Right ventricle myocardium superior (tissue), 1 donor: ENCODE results near the gene AQP2. TPM values are rescaled to one million over a fixed set of nuclear protein-coding genes. Genes with fewer than 3 reads are reported as not detected.
A peak's percentile ranks its signal among the peaks of the same experiment; 100 is the strongest.
"Not testable (repeated sequence)": the region's sequence is repeated elsewhere in the genome, so short reads cannot be mapped to it uniquely, and the experiment has no call there.

Experiments
- ATAC-seq: fragments of 200-7000 bp; cut with Tn5 transposase; one replicate; pipeline ENCODE4 v1.9.1; 2020; ENCODE audit warnings: mild to moderate bottlenecking; ENCODE audit not compliant: poor library complexity
- DNase-seq: peaks from one replicate; pipeline ENCODE4 v3.0.0-alpha.2; 2020
- intact Hi-C: fragments of 100-400 bp; cut with DNase I; formaldehyde crosslinking; loops from one replicate; pipeline ENCODE4 v1.11.2; 2022
- total RNA-seq: library from RNA; stranded (reverse); fragmentation: NEBNext Ultra II Directional; extraction: Animal tissue kit (Norgen Biotek cat#: 25700); gene quantifications from one replicate; pipeline ENCODE4 v1.2.1, GENCODE V29; 2021
- donor health status: DM: no; HTN: yes; CAD: no; lungs with severe emphysema.

AQP2 gene
- total RNA-seq, 1 donor from 2014 or later: not detected

DNA sequence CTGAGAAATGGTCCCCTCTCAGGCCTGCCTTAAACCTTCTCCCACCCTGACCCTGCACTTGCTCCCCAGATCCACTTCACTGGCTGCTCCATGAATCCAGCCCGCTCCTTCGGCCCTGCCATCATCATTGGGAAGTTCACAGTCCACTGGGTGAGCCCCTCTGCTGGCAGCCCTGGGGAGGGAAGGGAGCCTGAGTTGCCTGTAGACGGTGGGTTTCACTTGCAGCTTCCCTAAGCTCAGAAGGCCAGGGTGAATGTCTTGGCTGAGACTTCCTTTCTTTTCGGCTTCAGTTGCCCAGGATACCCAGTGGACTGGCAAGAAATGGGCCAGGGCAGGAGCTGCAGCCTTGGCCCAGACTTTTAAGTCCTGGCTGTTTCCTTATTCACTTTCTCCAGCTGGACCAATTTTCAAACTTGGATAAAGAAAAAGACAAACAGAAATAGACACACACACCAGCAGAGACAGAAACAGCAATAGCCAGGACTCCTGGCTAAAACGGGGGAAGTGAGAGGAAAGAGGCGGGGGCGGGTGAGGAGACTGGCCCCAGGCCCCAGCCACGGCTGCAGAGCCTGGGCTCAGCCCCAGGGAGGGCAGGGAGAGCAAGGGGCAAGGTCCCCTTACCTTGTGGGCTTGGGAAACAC is 24.3 kb downstream of the AQP2 start:
- ATAC-seq: peak; percentile 21
- DNase-seq: no peak
- intact Hi-C loops: loop anchor here (10.0 kb wide), 1 partner anchor 200 kb away; no protein-coding TSS in a partner anchor

DNA sequence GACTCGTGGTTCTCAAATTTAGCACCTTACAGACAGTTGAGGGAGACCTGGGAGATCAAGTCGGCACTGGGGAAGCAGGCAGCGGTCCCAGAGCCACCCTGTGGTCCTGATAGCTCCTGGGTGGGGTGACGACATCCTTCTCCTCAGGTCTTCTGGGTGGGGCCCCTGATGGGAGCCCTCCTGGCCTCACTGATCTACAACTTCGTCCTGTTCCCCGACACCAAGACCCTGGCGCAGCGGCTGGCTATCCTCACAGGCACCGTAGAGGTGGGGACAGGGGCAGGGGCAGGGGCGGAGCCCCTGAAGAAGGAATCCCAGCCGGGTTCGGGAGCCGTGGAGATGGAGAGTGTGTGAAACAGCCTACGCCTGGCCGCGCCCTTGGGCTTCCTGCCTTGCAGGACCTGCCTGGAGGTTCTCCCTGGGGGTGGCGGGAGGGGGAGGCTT is 24.8 kb downstream of the AQP2 start:
- no peak for ATAC-seq
- DNase-seq: no peak
- intact Hi-C loops: loop anchor here (10.0 kb wide), 1 partner anchor 201 kb away; no protein-coding TSS in a partner anchor

DNA sequence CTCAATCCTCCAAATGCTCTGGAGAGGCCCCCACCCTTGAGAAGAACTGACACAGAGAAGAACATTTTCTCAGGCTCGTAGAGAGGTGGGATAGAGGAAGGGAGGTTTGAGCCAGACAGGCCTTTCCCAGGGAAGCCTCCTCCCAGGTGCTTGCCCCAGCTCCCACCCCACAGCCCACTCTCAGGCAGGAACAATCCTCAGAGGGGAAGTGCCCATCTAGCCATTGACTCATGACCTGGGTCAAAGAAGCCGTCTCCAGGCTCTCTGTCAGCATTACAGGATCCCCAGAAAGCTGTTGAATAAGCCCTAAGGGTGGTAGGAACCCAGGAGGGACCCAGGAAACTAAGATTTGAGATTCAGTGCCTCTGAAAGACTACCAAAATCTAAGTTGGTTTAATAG is 26.0 kb downstream of the AQP2 start:
- no peak for DNase-seq
- intact Hi-C loops: loop anchor here (10.0 kb wide), 1 partner anchor 202 kb away; no protein-coding TSS in a partner anchor
- no peak for ATAC-seq

DNA sequence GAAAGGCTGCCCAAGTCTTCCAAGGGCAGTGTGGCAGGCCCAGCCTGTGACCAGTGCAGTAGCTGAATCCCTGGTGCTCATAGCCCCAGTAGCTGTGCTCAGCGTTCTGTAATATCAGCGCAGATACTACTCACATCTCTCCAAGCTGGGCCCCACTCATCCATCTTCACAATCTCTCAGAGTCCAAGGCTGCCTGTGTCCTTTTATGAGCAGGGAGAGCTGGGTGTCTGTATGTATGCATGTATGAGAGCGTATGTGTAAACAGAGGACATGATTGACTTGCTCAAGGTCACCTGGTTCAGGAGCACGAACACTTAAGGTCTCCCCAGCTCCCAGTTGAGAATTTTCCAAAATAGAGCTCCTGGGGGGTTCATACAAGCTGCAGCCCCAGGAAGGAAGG is 27.6 kb downstream of the AQP2 start:
- intact Hi-C loops: loop anchor here (10.0 kb wide), 1 partner anchor 203 kb away; no protein-coding TSS in a partner anchor
- ATAC-seq (no peak), DNase-seq (no peak)

DNA sequence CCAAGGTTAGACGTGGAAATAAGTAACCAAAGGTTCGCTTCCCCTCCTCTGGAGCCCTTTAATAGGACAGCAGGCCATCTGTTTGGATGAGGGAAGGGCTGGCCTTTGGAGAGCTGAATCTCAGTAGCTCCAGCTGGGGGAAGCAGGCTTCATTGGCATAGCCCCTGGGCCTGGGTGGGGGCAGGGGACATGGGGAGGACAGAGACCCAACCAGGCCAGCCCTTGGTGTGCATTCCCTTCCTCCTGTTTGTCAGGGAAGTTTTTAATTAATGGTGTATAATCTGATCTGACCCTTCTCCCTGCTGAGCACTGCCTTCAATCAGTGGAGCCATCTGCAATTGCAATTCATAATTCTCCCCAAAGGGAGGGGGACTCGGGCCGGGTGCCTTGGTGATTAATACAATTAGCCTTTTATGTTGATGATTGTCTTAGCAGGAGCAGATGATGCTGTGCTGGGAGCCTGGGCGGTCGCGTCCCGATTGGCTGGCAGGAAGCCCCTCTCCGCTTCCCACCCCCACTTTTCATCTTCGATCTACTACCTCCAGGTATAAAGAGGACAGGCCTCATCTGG is 28.6 kb downstream of the AQP2 start:
- ATAC-seq: no peak
- intact Hi-C loops: loop anchor here (10.0 kb wide), 1 partner anchor 204 kb away; no protein-coding TSS in a partner anchor
- no peak for DNase-seq

DNA sequence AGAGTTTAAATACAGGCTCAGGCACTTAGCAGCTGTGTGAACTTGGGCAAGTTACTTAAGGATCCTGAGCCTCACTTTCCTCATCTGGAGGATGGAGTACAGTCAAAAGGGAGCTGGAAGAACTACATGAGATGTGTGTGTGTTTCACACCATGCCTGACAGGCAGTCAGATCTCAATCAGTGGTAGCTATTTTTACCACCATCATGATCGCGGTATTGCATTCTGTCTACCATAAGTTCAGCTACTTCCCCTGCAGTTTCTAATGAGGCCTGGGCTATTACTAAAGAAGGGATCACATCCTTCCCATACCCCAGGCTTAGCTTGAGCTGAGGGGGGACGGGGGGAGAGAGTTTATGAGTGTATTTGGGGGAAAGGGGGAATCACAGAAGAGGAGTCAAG is 29.3 kb downstream of the AQP2 start:
- ATAC-seq: no peak
- DNase-seq: no peak
- intact Hi-C loops: loop anchor here (10.0 kb wide), 1 partner anchor 205 kb away; no protein-coding TSS in a partner anchor

DNA sequence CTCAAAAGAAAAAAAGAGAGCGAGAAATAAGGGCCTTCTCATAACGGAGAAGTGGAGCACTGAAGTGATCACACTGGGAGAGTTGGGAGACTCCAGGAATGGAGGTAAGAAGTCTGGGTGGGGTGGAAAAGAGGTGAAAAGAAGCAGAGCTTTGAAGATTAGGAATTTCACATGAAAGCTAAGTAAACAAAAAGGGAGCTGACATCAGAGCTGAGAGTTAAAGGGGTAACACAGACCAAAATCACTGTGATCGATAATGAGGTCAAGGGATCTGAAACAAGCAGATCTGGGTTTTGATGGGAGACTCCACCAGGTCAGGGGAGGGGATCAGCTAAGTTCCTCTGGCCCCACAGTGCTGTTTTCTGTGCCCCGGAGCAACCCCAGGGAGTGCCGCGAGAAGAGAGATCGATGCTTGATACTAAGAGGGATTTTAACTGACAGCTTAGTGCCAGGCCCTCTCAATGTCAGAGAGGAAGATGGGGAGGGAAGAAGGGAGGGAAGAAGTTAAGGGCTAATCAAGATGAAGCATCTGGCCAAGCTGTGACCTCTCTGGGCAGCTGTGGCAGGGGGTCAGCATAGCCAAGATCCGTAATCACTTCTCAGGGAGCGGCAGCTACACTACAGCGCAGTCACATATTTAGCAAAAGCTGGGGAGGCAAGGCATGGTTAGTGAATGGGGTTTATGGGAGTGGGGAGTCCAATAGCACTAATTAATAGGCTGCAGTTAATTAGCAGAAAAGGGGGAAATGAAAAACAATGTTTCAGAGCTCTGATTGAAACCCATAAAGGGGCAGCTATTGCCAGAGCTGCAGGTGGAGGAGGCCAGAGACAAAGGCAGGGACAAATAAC is 30.2 kb downstream of the AQP2 start:
- ATAC-seq: no peak
- intact Hi-C loops: no loop called here
- no peak for DNase-seq

DNA sequence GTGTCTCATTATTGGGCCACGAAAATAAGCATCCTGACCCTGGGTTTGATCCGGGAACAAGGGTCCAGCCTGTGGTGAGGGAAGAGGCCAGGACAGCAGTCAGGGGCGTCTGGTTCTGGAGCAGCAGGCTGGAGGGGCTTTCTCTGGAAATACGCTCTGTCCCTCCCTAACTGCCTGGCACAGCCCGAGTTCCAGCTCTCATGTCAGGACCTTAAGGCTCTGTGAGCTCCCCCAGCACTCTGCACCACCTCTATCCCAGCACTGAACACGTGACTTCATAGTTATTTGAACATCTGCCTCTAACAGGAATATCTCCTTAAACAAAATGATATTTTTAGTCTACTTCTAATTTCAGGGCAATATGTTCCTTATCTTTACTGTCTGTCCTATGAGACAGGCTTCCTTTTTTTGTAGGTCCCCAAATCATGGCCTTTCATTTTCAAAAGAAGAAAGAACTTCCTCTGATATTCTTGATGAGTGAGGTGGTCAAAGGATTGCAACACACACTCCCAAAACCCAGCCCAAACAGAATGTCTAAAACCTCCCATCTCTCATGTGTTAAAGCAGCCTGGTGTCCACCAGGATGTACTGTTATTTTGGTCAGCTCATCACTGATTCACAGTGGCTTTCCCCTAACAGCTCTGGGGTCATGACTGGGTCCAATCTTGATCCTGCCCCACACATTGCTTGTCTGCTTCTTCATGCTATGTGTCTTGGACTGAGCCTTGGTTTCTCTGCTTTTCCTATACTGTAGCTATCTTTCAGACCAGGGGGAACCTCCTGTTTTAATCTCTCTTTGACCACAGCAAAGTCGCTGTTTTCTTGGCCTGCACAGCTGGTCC is 31.9 kb downstream of the AQP2 start:
- ATAC-seq (no peak), DNase-seq (no peak)
- intact Hi-C loops: no loop called here

DNA sequence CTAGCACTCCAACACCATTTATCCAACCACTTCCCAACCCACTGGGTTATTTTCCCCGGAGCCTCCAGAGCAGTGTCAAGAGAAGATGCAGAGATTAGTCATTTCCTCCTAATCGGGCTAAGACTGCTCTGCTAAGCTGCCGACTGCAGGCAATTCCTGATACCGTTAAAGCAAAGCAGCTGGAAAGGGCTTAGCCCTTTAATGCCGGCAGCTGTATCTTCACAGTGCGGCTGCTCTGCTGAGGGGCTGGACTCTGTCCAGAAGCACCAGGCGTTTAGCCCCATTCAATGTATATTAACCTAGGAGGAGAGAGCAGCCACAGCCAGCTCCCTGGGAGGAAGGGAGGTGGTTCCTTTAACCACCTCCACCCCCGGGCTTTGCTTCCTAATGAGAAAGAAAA is 33.4 kb downstream of the AQP2 start:
- peak; percentile 62 for ATAC-seq
- intact Hi-C loops: no loop called here
- no peak for DNase-seq

DNA sequence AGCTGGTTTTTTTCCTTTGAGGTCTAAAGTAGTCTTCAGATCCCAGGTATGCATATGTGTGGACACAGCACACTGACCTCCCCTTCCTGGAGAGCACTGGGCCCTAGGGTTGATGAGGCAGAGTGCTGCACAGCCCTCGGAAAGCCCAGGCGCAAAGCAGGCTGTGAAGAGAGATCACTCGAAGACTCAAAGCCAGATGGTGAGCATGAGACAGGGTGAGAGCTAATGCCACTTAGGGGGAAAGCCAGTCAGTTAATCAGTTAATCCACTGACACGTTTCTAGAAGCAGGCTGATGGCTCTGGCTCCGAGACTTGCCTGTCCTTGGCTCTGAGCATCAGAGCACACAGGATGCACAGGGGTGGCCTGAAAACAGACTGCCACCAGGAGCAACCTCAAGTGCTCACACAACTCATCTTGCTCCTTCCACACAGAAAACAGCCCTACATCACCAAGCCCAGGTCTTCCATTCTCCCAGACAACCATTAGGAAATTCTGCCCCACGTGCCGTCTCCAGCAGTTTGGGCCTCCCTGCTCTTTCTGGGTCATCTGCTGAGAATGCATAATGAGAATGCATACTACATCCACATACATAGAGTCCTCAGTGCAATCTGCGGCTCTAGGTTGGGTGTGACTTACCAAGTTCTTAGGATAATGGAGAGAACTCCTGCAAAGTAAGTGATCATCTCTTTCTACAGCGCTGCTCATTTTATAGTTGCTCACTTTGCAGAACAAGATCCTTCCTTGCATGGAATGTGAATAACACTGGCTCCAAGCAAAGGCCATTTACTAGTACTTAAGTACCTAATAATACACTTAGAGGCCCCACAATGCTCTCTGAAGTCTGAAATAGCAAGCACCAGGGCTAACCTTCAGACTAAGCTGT is 34.2 kb downstream of the AQP2 start:
- no peak for DNase-seq
- no peak for ATAC-seq
- intact Hi-C loops: no loop called here

DNA sequence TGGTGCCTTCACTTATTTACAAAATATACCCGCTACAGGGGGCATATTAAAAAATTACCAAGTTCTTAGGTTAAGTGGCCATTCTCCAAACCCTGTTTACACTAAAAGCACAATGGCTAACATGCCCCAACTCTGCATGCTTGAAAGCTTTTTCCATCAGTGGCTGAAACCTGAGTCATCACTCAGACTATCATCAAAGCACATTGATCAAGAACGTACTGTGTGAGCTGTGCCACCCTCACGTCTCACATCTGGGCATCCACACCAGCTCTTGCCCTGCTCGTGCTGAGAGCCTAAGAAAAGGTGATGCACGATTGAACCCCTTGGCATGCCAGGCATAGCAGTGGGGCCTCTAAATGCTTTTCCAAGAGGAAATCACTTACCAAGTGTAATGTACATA is 35.4 kb downstream of the AQP2 start:
- DNase-seq (no peak), ATAC-seq (no peak)
- intact Hi-C loops: no loop called here

DNA sequence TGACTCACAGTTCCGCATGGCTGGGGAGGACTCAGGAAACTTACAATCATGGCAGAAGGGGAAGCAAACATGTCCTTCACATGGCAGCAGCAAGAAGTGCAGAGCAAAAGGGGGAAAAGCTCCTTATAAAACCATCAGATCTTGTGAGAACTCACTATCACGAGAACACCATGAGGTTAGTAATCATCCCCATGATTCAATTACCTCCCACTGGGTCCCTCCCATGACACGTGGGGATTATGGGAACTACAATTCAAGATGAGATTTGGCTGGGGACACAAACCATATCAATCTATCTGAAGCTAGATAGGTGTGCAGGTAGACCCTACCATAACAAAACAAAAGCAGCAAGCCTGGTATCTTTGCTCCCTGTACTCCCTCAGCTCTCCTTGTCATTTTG is 35.9 kb downstream of the AQP2 start:
- not testable (repeated sequence) for ATAC-seq, DNase-seq

DNA sequence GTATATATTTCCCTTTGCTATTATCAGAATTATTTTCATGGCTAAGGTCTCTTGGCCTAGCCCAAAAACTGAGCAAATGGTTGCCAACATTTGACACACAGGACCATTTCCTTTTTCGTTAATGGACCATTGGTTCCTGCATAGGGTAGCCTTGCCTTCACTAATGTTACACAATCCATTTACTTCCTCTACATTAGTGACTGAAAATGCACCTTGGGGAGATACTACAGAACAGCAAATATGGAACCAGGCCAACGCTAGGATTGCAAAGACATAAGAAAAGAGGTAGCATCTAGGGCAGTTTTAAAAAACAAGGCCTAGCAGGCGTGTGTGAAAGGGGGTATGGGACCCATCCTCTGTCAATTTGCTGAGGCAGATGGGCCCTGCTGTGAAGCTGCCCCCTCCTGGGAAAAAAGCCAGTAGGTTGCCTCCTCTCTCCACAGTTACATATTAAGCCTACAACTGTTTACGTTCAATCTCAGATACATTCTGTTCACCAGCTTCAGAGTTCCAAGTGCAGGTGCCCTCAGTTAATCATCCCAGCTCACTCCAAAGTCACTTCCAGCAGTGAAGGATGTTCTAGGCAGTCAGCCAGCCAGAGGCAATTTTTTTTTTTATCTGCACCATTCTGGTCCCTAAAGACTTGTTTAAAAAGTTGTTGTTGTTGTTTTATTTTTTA is 37.2 kb downstream of the AQP2 start:
- DNase-seq (no peak), ATAC-seq (peak; percentile 57)
- intact Hi-C loops: no loop called here

More for the DNA sequence above, 35.9 kb downstream of the AQP2 start:
- intact Hi-C loops: not testable (repeated sequence)

DNA sequence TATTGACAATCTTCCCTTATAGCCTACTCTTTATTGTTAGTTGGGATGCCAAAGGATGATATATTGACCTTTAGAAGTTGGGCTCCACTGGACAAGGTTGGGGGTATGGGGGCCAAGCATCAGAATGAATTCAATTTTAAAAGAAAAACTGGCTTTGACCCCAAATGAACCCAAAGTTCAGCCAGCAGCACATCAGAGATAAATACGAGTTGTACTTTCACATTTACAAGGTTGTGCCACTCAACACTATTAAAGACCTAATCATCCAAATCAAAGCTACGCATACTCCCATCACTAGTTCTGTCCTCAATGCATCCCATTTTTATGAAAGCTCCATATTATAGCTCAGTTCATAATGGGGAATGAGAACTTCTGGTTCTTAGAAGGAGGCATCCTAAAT is 38.9 kb downstream of the AQP2 start:
- ATAC-seq, intact Hi-C loops, DNase-seq: not testable (repeated sequence)

DNA sequence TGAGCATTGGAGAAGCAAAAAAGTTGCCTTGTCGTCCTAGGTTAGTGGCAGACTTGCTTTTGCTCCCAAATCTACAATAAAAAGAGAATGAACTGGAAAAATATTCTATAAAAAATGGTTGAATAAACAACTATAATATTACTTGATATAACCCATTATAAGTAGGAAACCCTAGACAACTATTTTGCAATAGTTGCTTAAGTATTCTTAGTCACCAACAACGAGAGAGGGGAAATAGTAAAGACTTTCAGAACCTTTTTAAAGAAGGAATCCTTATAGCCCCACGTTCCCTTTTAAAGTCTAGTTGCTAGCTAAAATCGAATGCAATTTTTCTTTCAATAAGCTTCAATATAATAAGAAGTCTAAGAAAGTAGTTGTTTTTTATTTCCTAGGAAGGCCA is 39.7 kb downstream of the AQP2 start:
- no peak for ATAC-seq
- DNase-seq: no peak
- intact Hi-C loops: no loop called here

DNA sequence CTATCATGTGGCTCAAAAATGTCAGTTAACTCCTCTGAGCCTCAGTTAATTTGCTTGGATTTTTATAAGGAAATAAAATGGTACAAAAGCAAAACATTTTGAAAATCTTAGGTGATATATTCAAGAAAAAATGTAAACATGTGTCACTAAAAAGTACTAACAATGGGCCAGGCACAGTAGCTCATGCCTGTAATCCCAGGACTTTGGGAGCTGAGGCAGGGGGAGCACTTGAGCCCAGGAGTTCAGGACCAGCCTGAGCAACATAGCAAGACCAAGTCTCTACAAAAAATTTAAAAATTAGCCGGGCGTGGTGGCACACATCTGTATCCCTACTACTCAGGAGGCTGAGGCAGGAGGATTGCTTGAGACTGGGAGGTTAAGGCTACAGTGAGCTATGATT is 47.9 kb downstream of the AQP2 start:
- no peak for ATAC-seq
- intact Hi-C loops: no loop called here

DNA sequence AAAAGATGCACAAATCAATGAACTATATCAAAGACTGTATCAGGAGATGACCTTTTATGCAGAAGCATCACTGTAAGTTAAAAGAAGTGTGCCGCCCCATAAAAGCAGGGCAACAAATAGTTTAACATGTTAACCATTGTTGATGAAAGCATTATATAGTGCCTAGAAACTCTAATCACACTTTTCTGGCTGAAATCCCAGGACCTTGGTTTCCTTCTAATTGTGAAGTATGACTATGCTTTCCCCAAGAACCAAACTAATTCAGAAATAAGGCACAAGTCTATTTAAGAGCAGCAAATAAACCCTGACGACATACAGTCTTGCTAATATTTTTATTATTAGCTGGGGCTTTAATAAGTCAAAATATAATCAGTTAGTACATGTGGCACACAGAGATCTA is 53.1 kb downstream of the AQP2 start:
- ATAC-seq: no peak
- intact Hi-C loops: no loop called here
- no peak for DNase-seq

More for the DNA sequence above, 47.9 kb downstream of the AQP2 start:
- no peak for DNase-seq
